B cell (primary cell): ENCODE results near the gene IL1A. TPM values are rescaled to one million over a fixed set of nuclear protein-coding genes. Genes with fewer than 3 reads are reported as not detected.

ENCODE experiments used
- ATAC-seq: fragments of 200-7000 bp; cut with Tn5 transposase; one replicate; pipeline ENCODE4 v1.10.0; 2021; ENCODE audit warnings: low read depth, mild to moderate bottlenecking, moderate number of reproducible peaks, moderate library complexity
- CTCF ChIA-PET: fragments of 350-600 bp; sonication (Branson Sonifier 250); formaldehyde crosslinking; loops from one replicate; lab custom pipeline; 2021; ENCODE audit warnings: antibody characterized with exemption, inconsistent platforms; lab: Charles Lee
- POLR2A ChIA-PET: fragments of 350-600 bp; sonication (Branson Sonifier 250); formaldehyde crosslinking; loops from one replicate; lab custom pipeline; 2021; ENCODE audit warnings: antibody characterized with exemption; lab: Charles Lee
- DNase-seq: peaks from one replicate; pipeline ENCODE4 v3.0.0; 2013
- H2AFZ ChIP-seq: 2 replicates; pipeline ENCODE4 v1.6.1; 2012; ENCODE audit warnings: mild to moderate bottlenecking, low read depth, low read length; ENCODE audit not compliant: insufficient read depth, poor library complexity, severe bottlenecking
- H3K27ac ChIP-seq, 2 donors: 1 replicate in 1 of 2; 2 replicates in 1 of 2; pipeline ENCODE4 v1.5.1; 2012 to 2013; ENCODE audit warnings: low read length in 2 of 2, mild to moderate bottlenecking in 2 of 2, moderate library complexity in 1 of 2
- H3K27me3 ChIP-seq, 4 experiments: fragments of 200-600 bp in 1 of 4; sonication (generic) in 1 of 4; replicated peaks in 1 of 4; 1 replicate in 2 of 4; 2 replicates in 2 of 4; pipeline versions ENCODE4 v1.6.1 to v1.7.0; 2013 to 2016; ENCODE audit warnings: low read length in 3 of 4, mild to moderate bottlenecking in 2 of 4, mixed read lengths in 1 of 4, moderate library complexity in 1 of 4; ENCODE audit not compliant: insufficient read depth in 4 of 4, control insufficient read depth in 3 of 4; ENCODE audit errors: control extremely low read depth in 1 of 4
- H3K36me3 ChIP-seq, 2 experiments: replicated peaks in 1 of 2; 1 replicate in 1 of 2; 2 replicates in 1 of 2; pipeline versions ENCODE4 v1.6.1 to v1.7.1; 2013; ENCODE audit warnings: low read length in 1 of 2; ENCODE audit not compliant: insufficient read depth in 2 of 2, control insufficient read depth in 1 of 2; ENCODE audit errors: control extremely low read depth in 1 of 2, extremely low read depth in 1 of 2
- H3K4me1 ChIP-seq, 2 donors: fragments of 200-600 bp in 1 of 2; sonication (generic) in 1 of 2; 1 replicate in 1 of 2; 2 replicates in 1 of 2; pipeline versions ENCODE4 v1.5.1 to v1.6.1; 2013 to 2017; ENCODE audit warnings: low read length in 2 of 2; ENCODE audit not compliant: control insufficient read depth in 2 of 2, insufficient read depth in 2 of 2
- H3K4me2 ChIP-seq: replicated peaks from 2 replicates; pipeline ENCODE3; 2012; ENCODE audit warnings: mild to moderate bottlenecking, low read depth, low read length; ENCODE audit not compliant: poor library complexity, severe bottlenecking
- H3K4me3 ChIP-seq, 5 experiments: fragments of 200-600 bp in 1 of 5; sonication (generic) in 1 of 5; 1 replicate in 3 of 5; 2 replicates in 2 of 5; pipeline versions ENCODE4 v1.5.1 to v1.7.0; 2011 to 2016; ENCODE audit warnings: low read length in 4 of 5, mild to moderate bottlenecking in 4 of 5, low read depth in 2 of 5, control low read depth in 1 of 5, moderate library complexity in 1 of 5; ENCODE audit not compliant: insufficient read depth in 1 of 5; ENCODE audit errors: control extremely low read depth in 1 of 5, extremely low read depth in 1 of 5
- H3K79me2 ChIP-seq: fragments of 200-600 bp; sonication (generic); one replicate; pipeline ENCODE4 v1.6.0; 2016; ENCODE audit warnings: low read length; ENCODE audit not compliant: control insufficient read depth, insufficient read depth
- H3K9ac ChIP-seq: fragments of 200-600 bp; sonication (generic); 2 replicates; pipeline ENCODE4 v1.6.1; 2017; ENCODE audit warnings: mild to moderate bottlenecking, low read length, moderate library complexity
- H3K9me3 ChIP-seq, 3 donors: one replicate each; pipeline versions ENCODE4 v1.6.1 to v1.7.1; 2013; ENCODE audit warnings: low read length in 2 of 3; ENCODE audit not compliant: control insufficient read depth in 2 of 3, insufficient read depth in 1 of 3; ENCODE audit errors: control extremely low read depth in 1 of 3
- H4K20me1 ChIP-seq: 2 replicates; pipeline ENCODE4 v1.6.0; 2012; ENCODE audit warnings: mild to moderate bottlenecking, low read length; ENCODE audit not compliant: insufficient read depth, control insufficient read depth, poor library complexity, severe bottlenecking
- H3K27ac Mint-ChIP-seq: one replicate; pipeline ENCODE4 v1.8.0; 2021; ENCODE audit warnings: mixed read lengths
- H3K27me3 Mint-ChIP-seq: one replicate; pipeline ENCODE4 v1.8.0; 2021; ENCODE audit warnings: mixed read lengths
- H3K4me1 Mint-ChIP-seq: one replicate; pipeline ENCODE4 v1.8.0; 2021; ENCODE audit warnings: mixed read lengths
- H3K4me3 Mint-ChIP-seq: one replicate; pipeline ENCODE4 v1.8.0; 2021; ENCODE audit warnings: mixed read lengths
- H3K9me3 Mint-ChIP-seq: one replicate; pipeline ENCODE4 v1.8.0; 2022; ENCODE audit warnings: mixed read lengths; ENCODE audit not compliant: insufficient read depth
- EZH2 ChIP-seq: IDR thresholded peaks from 2 replicates; pipeline ENCODE4 v1.6.1; 2012; ENCODE audit warnings: borderline replicate concordance, low read depth, mild to moderate bottlenecking, moderate library complexity, low read length; ENCODE audit not compliant: insufficient read depth, poor library complexity, severe bottlenecking
- WGBS: methylation state at CpG from one replicate; pipeline ENCODE4 v1.1.5; 2013; ENCODE audit warnings: missing lambda C conversion rate; ENCODE audit not compliant: insufficient coverage; 5-methylcytosine and 5-hydroxymethylcytosine counted together
- intact Hi-C: fragments of 100-400 bp; cut with micrococcal nuclease; formaldehyde crosslinking; loops from one replicate; pipeline ENCODE4 v1.10.0; 2022
- polyA plus RNA-seq: library from polyadenylated mRNA; depleted of rRNA; stranded (reverse); fragments of >200 nt; gene quantifications from 2 replicates; pipeline ENCODE4 v1.2.3, GENCODE V29; 2012
- total RNA-seq, 2 donors: library from RNA; stranded (reverse); fragments of 120-200 nt in 1 of 2; gene quantifications; 1 replicate in 1 of 2; 2 replicates in 1 of 2; pipeline versions ENCODE4 v1.2.3 to v1.2.4, GENCODE V29; 2013 to 2022
- TF ChIP-seq, protein P1 (sequence below): fragments of 200-600 bp; IDR thresholded peaks from one replicate; pipeline ENCODE4 v1.8.0; 2022; ENCODE audit warnings: antibody characterized with exemption, mild to moderate bottlenecking

IL1A gene
- total and polyA plus RNA-seq, 2 donors (not counting 1 experiment from before 2014, with no cell fraction given) = 0.15 TPM; not detected in 1

- H3K27me3 ChIP-seq = no peaks in the 10 kb centered on the region
- ATAC-seq = no peak
- intact Hi-C loops = loop anchor here (5.0 to 10.0 kb wide), 2 partner anchors 36 to 673 kb away; partner anchors contain the start of gene TMEM87B
- no peaks in the 10 kb centered on the region for H3K79me2 ChIP-seq
- TF ChIP-seq, protein P1, sequence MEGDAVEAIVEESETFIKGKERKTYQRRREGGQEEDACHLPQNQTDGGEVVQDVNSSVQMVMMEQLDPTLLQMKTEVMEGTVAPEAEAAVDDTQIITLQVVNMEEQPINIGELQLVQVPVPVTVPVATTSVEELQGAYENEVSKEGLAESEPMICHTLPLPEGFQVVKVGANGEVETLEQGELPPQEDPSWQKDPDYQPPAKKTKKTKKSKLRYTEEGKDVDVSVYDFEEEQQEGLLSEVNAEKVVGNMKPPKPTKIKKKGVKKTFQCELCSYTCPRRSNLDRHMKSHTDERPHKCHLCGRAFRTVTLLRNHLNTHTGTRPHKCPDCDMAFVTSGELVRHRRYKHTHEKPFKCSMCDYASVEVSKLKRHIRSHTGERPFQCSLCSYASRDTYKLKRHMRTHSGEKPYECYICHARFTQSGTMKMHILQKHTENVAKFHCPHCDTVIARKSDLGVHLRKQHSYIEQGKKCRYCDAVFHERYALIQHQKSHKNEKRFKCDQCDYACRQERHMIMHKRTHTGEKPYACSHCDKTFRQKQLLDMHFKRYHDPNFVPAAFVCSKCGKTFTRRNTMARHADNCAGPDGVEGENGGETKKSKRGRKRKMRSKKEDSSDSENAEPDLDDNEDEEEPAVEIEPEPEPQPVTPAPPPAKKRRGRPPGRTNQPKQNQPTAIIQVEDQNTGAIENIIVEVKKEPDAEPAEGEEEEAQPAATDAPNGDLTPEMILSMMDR = no peak
- no peak for TF ChIP-seq EZH2
- 67% methylated on average over 1 of the region's 4 CpGs for WGBS
- H3K27ac ChIP-seq = no peak overlapping the region
- Mint-ChIP-seq H3K27ac (no peak overlapping the region), H3K27me3 (no peaks in the 10 kb centered on the region), H3K4me3 (no peak overlapping the region), H3K9me3 (no peaks in the 10 kb centered on the region), H3K4me1 (peaks cover 17% of the 10 kb centered on the region)
- ChIA-PET CTCF (interaction anchor here (1.3 to 19.8 kb wide), 12 partner anchors 9 to 158 kb away, joined by 3 to 496 read pairs (median 9); partner anchors contain the start of gene SLC20A1), POLR2A (no interaction called here)
- no peaks in the 10 kb centered on the region for H3K36me3 ChIP-seq
- H3K4me3 ChIP-seq = no peak overlapping the region
- no peak overlapping the region for H2AFZ ChIP-seq
- peaks cover 8 to 25% of the 10 kb centered on the region in 2 donors for H3K4me1 ChIP-seq
- H3K4me2 ChIP-seq = no peak overlapping the region
- no peak overlapping the region for H3K9ac ChIP-seq
- DNase-seq = no peak
- H4K20me1 ChIP-seq = no peaks in the 10 kb centered on the region
- H3K9me3 ChIP-seq = no peaks in the 10 kb centered on the region
These were observed 56.3 kb downstream of the IL1A start for GRCh38 chr2:112728029-112728362.

DNA sequence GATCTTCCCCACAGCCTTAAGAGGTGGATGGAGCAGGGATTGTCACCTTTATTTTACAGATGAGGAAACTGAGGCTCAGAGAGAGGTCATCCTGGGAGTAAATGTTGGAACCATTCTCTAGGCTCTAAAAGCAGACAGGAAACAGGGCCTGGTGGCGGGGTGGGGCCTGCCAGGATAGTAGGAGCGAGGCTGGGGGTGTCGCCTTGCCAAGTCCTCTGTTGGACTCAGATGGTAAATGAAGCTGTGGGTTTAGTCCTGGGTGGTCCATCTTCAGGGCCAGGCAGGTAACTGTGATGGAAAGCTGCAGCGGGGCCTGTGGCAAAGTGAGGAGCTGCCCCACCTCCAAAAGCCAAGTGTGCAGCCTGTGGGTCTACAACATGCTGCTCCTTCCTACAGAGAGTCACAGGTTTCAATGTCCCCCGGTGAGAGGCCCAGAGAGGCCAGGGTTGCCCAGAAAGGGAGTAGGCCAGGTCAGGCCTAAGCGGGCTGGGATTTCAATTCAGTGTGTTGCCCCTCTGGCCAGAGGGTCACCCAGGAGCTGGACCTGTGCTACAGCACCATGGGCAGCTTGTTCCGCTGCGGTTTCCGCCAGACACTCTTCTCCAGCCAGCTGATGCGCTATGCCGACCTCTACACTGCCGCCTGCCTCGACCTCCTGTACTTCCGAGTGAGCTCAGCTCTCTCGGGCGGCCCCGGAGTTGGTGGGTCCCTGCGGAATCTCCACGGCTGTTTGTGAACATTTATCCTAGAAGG is 56.8 kb downstream of the IL1A start:
- TF ChIP-seq, protein P1 = no peak
- no peak for TF ChIP-seq EZH2
- H3K4me1 ChIP-seq = peaks cover 8 to 25% of the 10 kb centered on the region in 2 donors
- ChIA-PET CTCF (interaction anchor here (0.7 to 19.8 kb wide), 24 partner anchors 9 to 163 kb away, joined by 3 to 496 read pairs (median 6); partner anchors contain the start of genes CHCHD5 and SLC20A1), POLR2A (interaction anchor here (2.0 to 3.8 kb wide), 2 partner anchors 19 to 81 kb away, joined by 9 to 19 read pairs; partner anchors contain the start of gene SLC20A1)
- H3K27me3 Mint-ChIP-seq = no peaks in the 10 kb centered on the region
- peaks cover 17% of the 10 kb centered on the region for H3K4me1 Mint-ChIP-seq
- intact Hi-C loops = loop anchor here (2.0 to 10.0 kb wide), 4 partner anchors 19 to 673 kb away; partner anchors contain the start of genes TMEM87B and TTL
- 95% methylated on average over 19 of the region's 19 CpGs for WGBS
- no peak overlapping the region for H3K4me3 Mint-ChIP-seq
- no peak overlapping the region for H3K4me3 ChIP-seq
- DNase-seq = no peak
- no peaks in the 10 kb centered on the region for H3K36me3 ChIP-seq
- no peaks in the 10 kb centered on the region for H3K9me3 Mint-ChIP-seq
- no peaks in the 10 kb centered on the region for H3K9me3 ChIP-seq
- no peak for ATAC-seq
- no peak overlapping the region for H2AFZ ChIP-seq
- no peaks in the 10 kb centered on the region for H3K79me2 ChIP-seq
- H3K9ac ChIP-seq = no peak overlapping the region
- H4K20me1 ChIP-seq = no peaks in the 10 kb centered on the region
- no peaks in the 10 kb centered on the region for H3K27me3 ChIP-seq
- H3K27ac Mint-ChIP-seq = no peak overlapping the region
- H3K4me2 ChIP-seq = no peak overlapping the region
- no peak overlapping the region for H3K27ac ChIP-seq
